ENCODE data around the gene UROD.

DNA sequence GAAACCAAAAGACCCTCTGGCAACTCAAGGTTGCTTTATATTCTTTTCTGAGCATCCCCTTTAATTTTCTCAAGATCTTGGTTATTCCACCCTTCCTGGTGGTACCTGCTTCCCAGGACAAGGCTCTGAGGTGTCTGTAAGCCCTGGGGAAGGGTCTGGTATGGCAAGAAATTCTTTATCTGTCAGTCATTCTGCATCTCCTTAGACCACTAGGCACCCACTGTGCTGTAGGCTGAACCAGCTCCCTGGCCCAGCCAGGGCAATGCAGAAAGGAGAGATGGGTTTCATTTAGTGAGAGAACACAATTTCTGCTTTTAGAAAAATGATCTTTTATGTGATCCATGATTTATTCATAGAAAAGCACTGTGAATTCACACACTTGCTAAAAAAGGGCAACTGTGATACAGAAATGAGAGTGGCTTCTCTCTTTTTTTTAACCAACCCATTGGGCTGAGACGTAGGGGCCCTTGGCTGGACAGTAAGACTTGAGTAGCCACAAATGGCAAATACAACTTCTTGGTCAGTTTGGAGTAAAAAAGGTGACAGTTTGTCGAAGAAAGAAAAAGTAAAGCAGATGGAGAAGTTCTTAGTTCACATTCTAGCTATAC, 4.1 kb downstream of the UROD start:
- TF ChIP-seq, protein P1, sequence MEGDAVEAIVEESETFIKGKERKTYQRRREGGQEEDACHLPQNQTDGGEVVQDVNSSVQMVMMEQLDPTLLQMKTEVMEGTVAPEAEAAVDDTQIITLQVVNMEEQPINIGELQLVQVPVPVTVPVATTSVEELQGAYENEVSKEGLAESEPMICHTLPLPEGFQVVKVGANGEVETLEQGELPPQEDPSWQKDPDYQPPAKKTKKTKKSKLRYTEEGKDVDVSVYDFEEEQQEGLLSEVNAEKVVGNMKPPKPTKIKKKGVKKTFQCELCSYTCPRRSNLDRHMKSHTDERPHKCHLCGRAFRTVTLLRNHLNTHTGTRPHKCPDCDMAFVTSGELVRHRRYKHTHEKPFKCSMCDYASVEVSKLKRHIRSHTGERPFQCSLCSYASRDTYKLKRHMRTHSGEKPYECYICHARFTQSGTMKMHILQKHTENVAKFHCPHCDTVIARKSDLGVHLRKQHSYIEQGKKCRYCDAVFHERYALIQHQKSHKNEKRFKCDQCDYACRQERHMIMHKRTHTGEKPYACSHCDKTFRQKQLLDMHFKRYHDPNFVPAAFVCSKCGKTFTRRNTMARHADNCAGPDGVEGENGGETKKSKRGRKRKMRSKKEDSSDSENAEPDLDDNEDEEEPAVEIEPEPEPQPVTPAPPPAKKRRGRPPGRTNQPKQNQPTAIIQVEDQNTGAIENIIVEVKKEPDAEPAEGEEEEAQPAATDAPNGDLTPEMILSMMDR (IDR thresholded peaks at IDR 0.05): no peak
- TF ChIP-seq POLR2A (IDR thresholded peaks at IDR 0.05): no peak

Data from right lobe of liver (tissue), 4 donors.